Breast epithelium (tissue), 4 donors: Measurements from ENCODE around the gene MC1R. TPM values are rescaled to one million over a fixed set of nuclear protein-coding genes. Genes with fewer than 3 reads are reported as not detected.

Experiments used
- DNase-seq, 2 donors: peaks; one replicate each; pipeline ENCODE4 v3.0.0-alpha.2; 2019; ENCODE audit warnings: low spot score in 2 of 2
- H3K27ac ChIP-seq, 2 donors: fragments of 200-600 bp; sonication (generic) in 1 of 2; one replicate each; pipeline ENCODE4 v1.5.1; 2016 to 2019; ENCODE audit warnings: mild to moderate bottlenecking in 1 of 2
- H3K27me3 ChIP-seq, 2 donors: fragments of 200-600 bp; sonication (generic) in 1 of 2; one replicate each; pipeline versions ENCODE4 v1.5.1 to v1.6.0; 2017 to 2019; ENCODE audit warnings: control low read depth in 1 of 2, mild to moderate bottlenecking in 1 of 2
- H3K36me3 ChIP-seq: fragments of 200-600 bp; one replicate; pipeline ENCODE4 v1.5.1; 2019
- H3K4me1 ChIP-seq, 2 donors: fragments of 200-600 bp; sonication (generic); one replicate each; pipeline ENCODE4 v1.5.1; 2016 to 2019; ENCODE audit warnings: control low read depth in 1 of 2
- H3K4me3 ChIP-seq, 3 donors: fragments of 200-600 bp; sonication (generic); 1 replicate in 2 of 3; 2 replicates in 1 of 3; pipeline ENCODE4 v1.5.1; 2016 to 2019; ENCODE audit warnings: mild to moderate bottlenecking in 3 of 3, moderate library complexity in 2 of 3
- H3K9me3 ChIP-seq, 2 donors: fragments of 200-600 bp; sonication (generic) in 1 of 2; one replicate each; pipeline ENCODE4 v1.5.1; 2016 to 2019; ENCODE audit warnings: control low read depth in 1 of 2
- CTCF ChIP-seq, 3 donors: fragments of 450-650 bp; IDR thresholded peaks; one replicate each; pipeline ENCODE4 v1.5.1; 2016 to 2017; ENCODE audit warnings: antibody characterized with exemption in 3 of 3, mild to moderate bottlenecking in 3 of 3, moderate library complexity in 3 of 3
- POLR2A ChIP-seq: fragments of 450-650 bp; IDR thresholded peaks from one replicate; pipeline ENCODE4 v1.6.1; 2016; ENCODE audit warnings: antibody characterized with exemption, mild to moderate bottlenecking, moderate library complexity
- POLR2AphosphoS5 ChIP-seq, 3 donors: sonication (generic); formaldehyde crosslinking; IDR thresholded peaks; one replicate each; pipeline ENCODE4 v1.6.1; 2017; ENCODE audit warnings: antibody characterized with exemption in 3 of 3
- intact Hi-C: fragments of 100-400 bp; cut with DNase I; formaldehyde crosslinking; loops from one replicate; pipeline ENCODE4 v1.15.1; 2023; ENCODE audit warnings: low total_unique reads
- total RNA-seq, 3 donors: library from RNA; depleted of rRNA; stranded (reverse); fragments of >200 nt; gene quantifications; one replicate each; pipeline ENCODE4 v1.1.0, GENCODE V29; 2016

MC1R gene
- total RNA-seq, 3 donors from 2014 or later: 3.7 to 7.2 (median 3.8) TPM

- intact Hi-C loops: no loop called here
- no peaks in the 10 kb centered on the region for H3K36me3 ChIP-seq
These were observed 35.8 kb downstream of the MC1R start for GRCh38 chr16:89954462-89954861.

GRCh38 chr16:89955001-89955685 is 36.5 kb downstream of the MC1R start:
- TF ChIP-seq POLR2AphosphoS5 (IDR thresholded peaks at IDR 0.05): no peak
- TF ChIP-seq CTCF (IDR thresholded peaks at IDR 0.05): no peak
- TF ChIP-seq POLR2A: no peak
- no peaks in the 10 kb centered on the region for H3K36me3 ChIP-seq
- intact Hi-C loops: no loop called here

More at GRCh38 chr16:89954462-89954861, 35.8 kb downstream of the MC1R start:
- H3K27me3 ChIP-seq: no peaks in the 10 kb centered on the region
- H3K27ac ChIP-seq: no peak overlapping the region
- no peak overlapping the region for H3K4me3 ChIP-seq
- no peaks in the 10 kb centered on the region for H3K9me3 ChIP-seq
- no peak for DNase-seq
- TF ChIP-seq CTCF (IDR thresholded peaks at IDR 0.05) (no peak), POLR2AphosphoS5 (IDR thresholded peaks at IDR 0.05) (no peak), POLR2A (no peak)
- H3K4me1 ChIP-seq: peaks cover under 1 to 2% of the 10 kb centered on the region in 2 donors

GRCh38 chr16:89956505-89957215 is 38.0 kb downstream of the MC1R start:
- DNase-seq: no peak
- no peaks in the 10 kb centered on the region for H3K4me1 ChIP-seq
- no peak overlapping the region for H3K4me3 ChIP-seq
- H3K27ac ChIP-seq: no peak overlapping the region
- no peaks in the 10 kb centered on the region for H3K9me3 ChIP-seq
- TF ChIP-seq POLR2AphosphoS5 (IDR thresholded peaks at IDR 0.05): no peak
- H3K27me3 ChIP-seq: no peaks in the 10 kb centered on the region
- H3K36me3 ChIP-seq: no peaks in the 10 kb centered on the region
- intact Hi-C loops: no loop called here

More at GRCh38 chr16:89955001-89955685, 36.5 kb downstream of the MC1R start:
- H3K27me3 ChIP-seq: no peaks in the 10 kb centered on the region
- H3K9me3 ChIP-seq: no peaks in the 10 kb centered on the region
- DNase-seq: no peak
- H3K4me3 ChIP-seq: no peak overlapping the region
- H3K27ac ChIP-seq: no peak overlapping the region
- no peaks in the 10 kb centered on the region for H3K4me1 ChIP-seq

- H3K4me1 ChIP-seq: no peaks in the 10 kb centered on the region
- no peaks in the 10 kb centered on the region for H3K36me3 ChIP-seq
- DNase-seq: no peak
- intact Hi-C loops: no loop called here
- H3K4me3 ChIP-seq: peak overlapping the region in 1 of 3 donors; percentile 21
- H3K27ac ChIP-seq: no peak overlapping the region
- no peaks in the 10 kb centered on the region for H3K9me3 ChIP-seq
- no peaks in the 10 kb centered on the region for H3K27me3 ChIP-seq
- TF ChIP-seq CTCF (IDR thresholded peaks at IDR 0.05) (no peak), POLR2A (no peak), POLR2AphosphoS5 (IDR thresholded peaks at IDR 0.05) (no peak)
These were observed 38.6 kb downstream of the MC1R start for GRCh38 chr16:89957216-89957785.

- Histone ChIP-seq H3K9me3 (no peaks in the 10 kb centered on the region), H3K36me3 (no peaks in the 10 kb centered on the region), H3K4me1 (no peaks in the 10 kb centered on the region), H3K27ac (no peak overlapping the region), H3K27me3 (no peaks in the 10 kb centered on the region), H3K4me3 (peak overlapping the region in 1 of 3 donors; percentile 21)
- no peak for TF ChIP-seq POLR2AphosphoS5 (IDR thresholded peaks at IDR 0.05)
- no peak for TF ChIP-seq POLR2A
- TF ChIP-seq CTCF (IDR thresholded peaks at IDR 0.05): no peak
- intact Hi-C loops: no loop called here
- DNase-seq: no peak
These were observed 39.4 kb downstream of the MC1R start for GRCh38 chr16:89958068-89958467.
